ENCODE measurements around the gene EXOC3L1. TPM values are rescaled to one million over a fixed set of nuclear protein-coding genes. Genes with fewer than 3 reads are reported as not detected.

EXOC3L1 gene
- total RNA-seq, 1 experiment from 2014 or later = 4.0 TPM

DNA sequence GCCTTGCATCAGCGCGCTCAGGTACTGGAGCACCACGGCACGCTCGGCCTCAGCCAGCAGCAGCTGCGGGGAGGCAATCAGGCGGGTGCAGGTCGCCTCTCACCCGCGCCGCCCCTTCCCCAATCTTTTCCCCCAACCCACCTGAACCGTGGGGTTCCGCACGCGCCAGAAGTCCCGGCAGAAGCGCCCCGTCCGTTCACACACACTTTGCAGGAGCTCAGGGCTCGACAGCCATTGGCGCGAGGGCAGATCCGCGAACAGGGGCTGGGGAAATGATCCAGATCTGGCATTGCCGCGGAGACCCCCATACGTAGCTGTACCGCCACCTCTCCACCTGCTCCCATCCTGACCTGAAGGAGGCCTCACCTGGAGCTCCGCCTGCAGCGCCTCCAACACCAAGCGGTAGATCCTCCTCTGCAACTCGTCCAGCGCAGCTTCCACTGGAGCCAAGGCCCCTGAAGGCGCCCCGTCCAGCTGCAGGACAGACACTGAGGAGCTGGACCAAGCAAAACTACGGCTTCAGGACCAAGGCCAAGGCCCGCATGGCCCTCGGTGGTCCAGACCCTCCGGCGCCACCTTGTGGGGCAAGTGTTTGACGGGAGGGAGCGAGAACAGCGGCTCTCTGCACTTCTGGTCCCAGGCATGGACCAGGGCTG, 4.8 kb downstream of the EXOC3L1 start (continued):
- TF ChIP-seq, protein P1, sequence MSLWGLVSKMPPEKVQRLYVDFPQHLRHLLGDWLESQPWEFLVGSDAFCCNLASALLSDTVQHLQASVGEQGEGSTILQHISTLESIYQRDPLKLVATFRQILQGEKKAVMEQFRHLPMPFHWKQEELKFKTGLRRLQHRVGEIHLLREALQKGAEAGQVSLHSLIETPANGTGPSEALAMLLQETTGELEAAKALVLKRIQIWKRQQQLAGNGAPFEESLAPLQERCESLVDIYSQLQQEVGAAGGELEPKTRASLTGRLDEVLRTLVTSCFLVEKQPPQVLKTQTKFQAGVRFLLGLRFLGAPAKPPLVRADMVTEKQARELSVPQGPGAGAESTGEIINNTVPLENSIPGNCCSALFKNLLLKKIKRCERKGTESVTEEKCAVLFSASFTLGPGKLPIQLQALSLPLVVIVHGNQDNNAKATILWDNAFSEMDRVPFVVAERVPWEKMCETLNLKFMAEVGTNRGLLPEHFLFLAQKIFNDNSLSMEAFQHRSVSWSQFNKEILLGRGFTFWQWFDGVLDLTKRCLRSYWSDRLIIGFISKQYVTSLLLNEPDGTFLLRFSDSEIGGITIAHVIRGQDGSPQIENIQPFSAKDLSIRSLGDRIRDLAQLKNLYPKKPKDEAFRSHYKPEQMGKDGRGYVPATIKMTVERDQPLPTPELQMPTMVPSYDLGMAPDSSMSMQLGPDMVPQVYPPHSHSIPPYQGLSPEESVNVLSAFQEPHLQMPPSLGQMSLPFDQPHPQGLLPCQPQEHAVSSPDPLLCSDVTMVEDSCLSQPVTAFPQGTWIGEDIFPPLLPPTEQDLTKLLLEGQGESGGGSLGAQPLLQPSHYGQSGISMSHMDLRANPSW (CRISPR knock-in tag; conservative IDR thresholded peaks at IDR 0.05; ENCODE audit: low read depth) = no peak
- TF ChIP-seq TCF7 (CRISPR knock-in tag; IDR thresholded peaks at IDR 0.05; ENCODE audit: low read depth) (peak; percentile 62; the same call in 1 of the 2 replicates), CBFB (CRISPR knock-in tag; IDR thresholded peaks at IDR 0.05; ENCODE audit: low read depth) (no peak), CREM (CRISPR knock-in tag; IDR thresholded peaks at IDR 0.05) (0 out of 2 replicates have a peak, but pooled peaks have one; percentile 62), NR3C1 (CRISPR knock-in tag; conservative IDR thresholded peaks at IDR 0.05; ENCODE audit: low read depth) (no peak), RELA (CRISPR knock-in tag; IDR thresholded peaks at IDR 0.05; ENCODE audit: borderline replicate concordance) (no peak), TEAD4 (CRISPR knock-in tag; IDR thresholded peaks at IDR 0.05) (peak; percentile 72; the same call in 1 of the 2 replicates), ZNF396 (CRISPR knock-in tag; IDR thresholded peaks at IDR 0.05; ENCODE audit: borderline replicate concordance) (no peak), TP53 (CRISPR knock-in tag; IDR thresholded peaks at IDR 0.05) (no peak), FOXP1 (CRISPR knock-in tag; IDR thresholded peaks at IDR 0.05; ENCODE audit: borderline replicate concordance) (peak; percentile 75), NFE2L1 (CRISPR knock-in tag; IDR thresholded peaks at IDR 0.05) (peak; percentile 42; the same call in 1 of the 2 replicates)
- TF ChIP-seq, protein P2, sequence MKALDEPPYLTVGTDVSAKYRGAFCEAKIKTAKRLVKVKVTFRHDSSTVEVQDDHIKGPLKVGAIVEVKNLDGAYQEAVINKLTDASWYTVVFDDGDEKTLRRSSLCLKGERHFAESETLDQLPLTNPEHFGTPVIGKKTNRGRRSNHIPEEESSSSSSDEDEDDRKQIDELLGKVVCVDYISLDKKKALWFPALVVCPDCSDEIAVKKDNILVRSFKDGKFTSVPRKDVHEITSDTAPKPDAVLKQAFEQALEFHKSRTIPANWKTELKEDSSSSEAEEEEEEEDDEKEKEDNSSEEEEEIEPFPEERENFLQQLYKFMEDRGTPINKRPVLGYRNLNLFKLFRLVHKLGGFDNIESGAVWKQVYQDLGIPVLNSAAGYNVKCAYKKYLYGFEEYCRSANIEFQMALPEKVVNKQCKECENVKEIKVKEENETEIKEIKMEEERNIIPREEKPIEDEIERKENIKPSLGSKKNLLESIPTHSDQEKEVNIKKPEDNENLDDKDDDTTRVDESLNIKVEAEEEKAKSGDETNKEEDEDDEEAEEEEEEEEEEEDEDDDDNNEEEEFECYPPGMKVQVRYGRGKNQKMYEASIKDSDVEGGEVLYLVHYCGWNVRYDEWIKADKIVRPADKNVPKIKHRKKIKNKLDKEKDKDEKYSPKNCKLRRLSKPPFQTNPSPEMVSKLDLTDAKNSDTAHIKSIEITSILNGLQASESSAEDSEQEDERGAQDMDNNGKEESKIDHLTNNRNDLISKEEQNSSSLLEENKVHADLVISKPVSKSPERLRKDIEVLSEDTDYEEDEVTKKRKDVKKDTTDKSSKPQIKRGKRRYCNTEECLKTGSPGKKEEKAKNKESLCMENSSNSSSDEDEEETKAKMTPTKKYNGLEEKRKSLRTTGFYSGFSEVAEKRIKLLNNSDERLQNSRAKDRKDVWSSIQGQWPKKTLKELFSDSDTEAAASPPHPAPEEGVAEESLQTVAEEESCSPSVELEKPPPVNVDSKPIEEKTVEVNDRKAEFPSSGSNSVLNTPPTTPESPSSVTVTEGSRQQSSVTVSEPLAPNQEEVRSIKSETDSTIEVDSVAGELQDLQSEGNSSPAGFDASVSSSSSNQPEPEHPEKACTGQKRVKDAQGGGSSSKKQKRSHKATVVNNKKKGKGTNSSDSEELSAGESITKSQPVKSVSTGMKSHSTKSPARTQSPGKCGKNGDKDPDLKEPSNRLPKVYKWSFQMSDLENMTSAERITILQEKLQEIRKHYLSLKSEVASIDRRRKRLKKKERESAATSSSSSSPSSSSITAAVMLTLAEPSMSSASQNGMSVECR (CRISPR knock-in tag; IDR thresholded peaks at IDR 0.05; ENCODE audit: borderline replicate concordance) = peak; percentile 98
- TF ChIP-seq, protein P3, sequence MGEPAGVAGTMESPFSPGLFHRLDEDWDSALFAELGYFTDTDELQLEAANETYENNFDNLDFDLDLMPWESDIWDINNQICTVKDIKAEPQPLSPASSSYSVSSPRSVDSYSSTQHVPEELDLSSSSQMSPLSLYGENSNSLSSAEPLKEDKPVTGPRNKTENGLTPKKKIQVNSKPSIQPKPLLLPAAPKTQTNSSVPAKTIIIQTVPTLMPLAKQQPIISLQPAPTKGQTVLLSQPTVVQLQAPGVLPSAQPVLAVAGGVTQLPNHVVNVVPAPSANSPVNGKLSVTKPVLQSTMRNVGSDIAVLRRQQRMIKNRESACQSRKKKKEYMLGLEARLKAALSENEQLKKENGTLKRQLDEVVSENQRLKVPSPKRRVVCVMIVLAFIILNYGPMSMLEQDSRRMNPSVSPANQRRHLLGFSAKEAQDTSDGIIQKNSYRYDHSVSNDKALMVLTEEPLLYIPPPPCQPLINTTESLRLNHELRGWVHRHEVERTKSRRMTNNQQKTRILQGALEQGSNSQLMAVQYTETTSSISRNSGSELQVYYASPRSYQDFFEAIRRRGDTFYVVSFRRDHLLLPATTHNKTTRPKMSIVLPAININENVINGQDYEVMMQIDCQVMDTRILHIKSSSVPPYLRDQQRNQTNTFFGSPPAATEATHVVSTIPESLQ (CRISPR knock-in tag; IDR thresholded peaks at IDR 0.05) = no peak
- TF ChIP-seq, protein P4, sequence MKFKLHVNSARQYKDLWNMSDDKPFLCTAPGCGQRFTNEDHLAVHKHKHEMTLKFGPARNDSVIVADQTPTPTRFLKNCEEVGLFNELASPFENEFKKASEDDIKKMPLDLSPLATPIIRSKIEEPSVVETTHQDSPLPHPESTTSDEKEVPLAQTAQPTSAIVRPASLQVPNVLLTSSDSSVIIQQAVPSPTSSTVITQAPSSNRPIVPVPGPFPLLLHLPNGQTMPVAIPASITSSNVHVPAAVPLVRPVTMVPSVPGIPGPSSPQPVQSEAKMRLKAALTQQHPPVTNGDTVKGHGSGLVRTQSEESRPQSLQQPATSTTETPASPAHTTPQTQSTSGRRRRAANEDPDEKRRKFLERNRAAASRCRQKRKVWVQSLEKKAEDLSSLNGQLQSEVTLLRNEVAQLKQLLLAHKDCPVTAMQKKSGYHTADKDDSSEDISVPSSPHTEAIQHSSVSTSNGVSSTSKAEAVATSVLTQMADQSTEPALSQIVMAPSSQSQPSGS (CRISPR knock-in tag; IDR thresholded peaks at IDR 0.05; ENCODE audit: borderline replicate concordance, low read depth) = 0 out of 2 replicates have a peak, but pooled peaks have one; percentile 28
- TF ChIP-seq, protein P5, sequence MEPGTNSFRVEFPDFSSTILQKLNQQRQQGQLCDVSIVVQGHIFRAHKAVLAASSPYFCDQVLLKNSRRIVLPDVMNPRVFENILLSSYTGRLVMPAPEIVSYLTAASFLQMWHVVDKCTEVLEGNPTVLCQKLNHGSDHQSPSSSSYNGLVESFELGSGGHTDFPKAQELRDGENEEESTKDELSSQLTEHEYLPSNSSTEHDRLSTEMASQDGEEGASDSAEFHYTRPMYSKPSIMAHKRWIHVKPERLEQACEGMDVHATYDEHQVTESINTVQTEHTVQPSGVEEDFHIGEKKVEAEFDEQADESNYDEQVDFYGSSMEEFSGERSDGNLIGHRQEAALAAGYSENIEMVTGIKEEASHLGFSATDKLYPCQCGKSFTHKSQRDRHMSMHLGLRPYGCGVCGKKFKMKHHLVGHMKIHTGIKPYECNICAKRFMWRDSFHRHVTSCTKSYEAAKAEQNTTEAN (CRISPR knock-in tag; IDR thresholded peaks at IDR 0.05) = no peak
- TF ChIP-seq, protein P6, sequence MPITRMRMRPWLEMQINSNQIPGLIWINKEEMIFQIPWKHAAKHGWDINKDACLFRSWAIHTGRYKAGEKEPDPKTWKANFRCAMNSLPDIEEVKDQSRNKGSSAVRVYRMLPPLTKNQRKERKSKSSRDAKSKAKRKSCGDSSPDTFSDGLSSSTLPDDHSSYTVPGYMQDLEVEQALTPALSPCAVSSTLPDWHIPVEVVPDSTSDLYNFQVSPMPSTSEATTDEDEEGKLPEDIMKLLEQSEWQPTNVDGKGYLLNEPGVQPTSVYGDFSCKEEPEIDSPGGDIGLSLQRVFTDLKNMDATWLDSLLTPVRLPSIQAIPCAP (CRISPR knock-in tag; IDR thresholded peaks at IDR 0.05) = no peak
- TF ChIP-seq, protein P7, sequence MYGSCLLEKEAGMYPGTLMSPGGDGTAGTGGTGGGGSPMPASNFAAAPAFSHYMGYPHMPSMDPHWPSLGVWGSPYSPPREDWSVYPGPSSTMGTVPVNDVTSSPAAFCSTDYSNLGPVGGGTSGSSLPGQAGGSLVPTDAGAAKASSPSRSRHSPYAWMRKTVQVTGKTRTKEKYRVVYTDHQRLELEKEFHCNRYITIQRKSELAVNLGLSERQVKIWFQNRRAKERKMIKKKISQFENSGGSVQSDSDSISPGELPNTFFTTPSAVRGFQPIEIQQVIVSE (CRISPR knock-in tag; IDR thresholded peaks at IDR 0.05; ENCODE audit: borderline replicate concordance) = no peak
- TF ChIP-seq, protein P8, sequence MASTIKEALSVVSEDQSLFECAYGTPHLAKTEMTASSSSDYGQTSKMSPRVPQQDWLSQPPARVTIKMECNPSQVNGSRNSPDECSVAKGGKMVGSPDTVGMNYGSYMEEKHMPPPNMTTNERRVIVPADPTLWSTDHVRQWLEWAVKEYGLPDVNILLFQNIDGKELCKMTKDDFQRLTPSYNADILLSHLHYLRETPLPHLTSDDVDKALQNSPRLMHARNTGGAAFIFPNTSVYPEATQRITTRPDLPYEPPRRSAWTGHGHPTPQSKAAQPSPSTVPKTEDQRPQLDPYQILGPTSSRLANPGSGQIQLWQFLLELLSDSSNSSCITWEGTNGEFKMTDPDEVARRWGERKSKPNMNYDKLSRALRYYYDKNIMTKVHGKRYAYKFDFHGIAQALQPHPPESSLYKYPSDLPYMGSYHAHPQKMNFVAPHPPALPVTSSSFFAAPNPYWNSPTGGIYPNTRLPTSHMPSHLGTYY (CRISPR knock-in tag; IDR thresholded peaks at IDR 0.05) = peak; percentile 86
- TF ChIP-seq, protein P9, sequence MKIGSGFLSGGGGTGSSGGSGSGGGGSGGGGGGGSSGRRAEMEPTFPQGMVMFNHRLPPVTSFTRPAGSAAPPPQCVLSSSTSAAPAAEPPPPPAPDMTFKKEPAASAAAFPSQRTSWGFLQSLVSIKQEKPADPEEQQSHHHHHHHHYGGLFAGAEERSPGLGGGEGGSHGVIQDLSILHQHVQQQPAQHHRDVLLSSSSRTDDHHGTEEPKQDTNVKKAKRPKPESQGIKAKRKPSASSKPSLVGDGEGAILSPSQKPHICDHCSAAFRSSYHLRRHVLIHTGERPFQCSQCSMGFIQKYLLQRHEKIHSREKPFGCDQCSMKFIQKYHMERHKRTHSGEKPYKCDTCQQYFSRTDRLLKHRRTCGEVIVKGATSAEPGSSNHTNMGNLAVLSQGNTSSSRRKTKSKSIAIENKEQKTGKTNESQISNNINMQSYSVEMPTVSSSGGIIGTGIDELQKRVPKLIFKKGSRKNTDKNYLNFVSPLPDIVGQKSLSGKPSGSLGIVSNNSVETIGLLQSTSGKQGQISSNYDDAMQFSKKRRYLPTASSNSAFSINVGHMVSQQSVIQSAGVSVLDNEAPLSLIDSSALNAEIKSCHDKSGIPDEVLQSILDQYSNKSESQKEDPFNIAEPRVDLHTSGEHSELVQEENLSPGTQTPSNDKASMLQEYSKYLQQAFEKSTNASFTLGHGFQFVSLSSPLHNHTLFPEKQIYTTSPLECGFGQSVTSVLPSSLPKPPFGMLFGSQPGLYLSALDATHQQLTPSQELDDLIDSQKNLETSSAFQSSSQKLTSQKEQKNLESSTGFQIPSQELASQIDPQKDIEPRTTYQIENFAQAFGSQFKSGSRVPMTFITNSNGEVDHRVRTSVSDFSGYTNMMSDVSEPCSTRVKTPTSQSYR (CRISPR knock-in tag; IDR thresholded peaks at IDR 0.05) = peak; percentile 94; the same call in 1 of the 2 replicates
